Left cardiac atrium (tissue), 4 donors: Measurements from ENCODE around the gene USP32. TPM values are rescaled to one million over a fixed set of nuclear protein-coding genes. Genes with fewer than 3 reads are reported as not detected.

Source experiments
- ATAC-seq, 2 donors: fragments of 200-7000 bp; cut with Tn5 transposase; one replicate each; pipeline ENCODE4 v1.9.1; 2020; ENCODE audit warnings: mild to moderate bottlenecking in 2 of 2, moderate library complexity in 2 of 2
- DNase-seq: peaks from one replicate; pipeline ENCODE4 v3.0.0-alpha.2; 2020
- intact Hi-C, 2 donors: fragments of 100-400 bp; cut with DNase I; formaldehyde crosslinking; loops; one replicate each; pipeline versions ENCODE4 v1.14.1 to v1.15.1; 2022 to 2023
- total RNA-seq, 2 donors: library from RNA; stranded (reverse); fragmentation: NEBNext Ultra II Directional; extraction: Animal tissue kit (Norgen Biotek cat#: 25700); gene quantifications; one replicate each; pipeline ENCODE4 v1.2.1, GENCODE V29; 2021
- donor health status: DM: no; HTN: yes; CAD: no.
- donor health status: DM: no; HTN: yes; CAD: no; lungs with severe emphysema.
- donor health status: DM: yes; HTN: yes; CAD: no.
- donor health status: Dilated cardiomyopathy.

The USP32 gene
- total RNA-seq, 2 donors from 2014 or later = 28.4 to 44.0 TPM

DNA sequence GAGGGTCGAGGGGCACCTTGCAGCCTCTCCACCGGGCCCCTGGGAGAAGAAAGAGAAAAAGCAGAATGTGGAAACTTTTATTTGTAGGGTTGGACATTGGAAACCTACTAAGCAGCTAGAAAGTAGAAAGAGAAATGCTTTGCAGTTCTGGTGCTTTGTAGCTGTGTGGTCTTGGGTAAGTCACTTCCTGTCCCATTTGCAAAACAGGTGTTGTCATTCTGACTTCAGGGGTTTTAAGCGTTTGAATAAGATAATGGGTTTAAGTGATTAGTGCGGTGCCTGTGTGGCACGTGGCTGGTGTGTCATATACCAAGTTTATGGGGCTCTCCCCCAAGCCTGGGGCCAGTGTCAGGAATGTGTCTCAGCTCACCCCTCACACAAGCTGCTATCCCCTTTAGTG is 240.6 kb downstream of the USP32 start:
- ATAC-seq = no peak
- DNase-seq = no peak

DNA sequence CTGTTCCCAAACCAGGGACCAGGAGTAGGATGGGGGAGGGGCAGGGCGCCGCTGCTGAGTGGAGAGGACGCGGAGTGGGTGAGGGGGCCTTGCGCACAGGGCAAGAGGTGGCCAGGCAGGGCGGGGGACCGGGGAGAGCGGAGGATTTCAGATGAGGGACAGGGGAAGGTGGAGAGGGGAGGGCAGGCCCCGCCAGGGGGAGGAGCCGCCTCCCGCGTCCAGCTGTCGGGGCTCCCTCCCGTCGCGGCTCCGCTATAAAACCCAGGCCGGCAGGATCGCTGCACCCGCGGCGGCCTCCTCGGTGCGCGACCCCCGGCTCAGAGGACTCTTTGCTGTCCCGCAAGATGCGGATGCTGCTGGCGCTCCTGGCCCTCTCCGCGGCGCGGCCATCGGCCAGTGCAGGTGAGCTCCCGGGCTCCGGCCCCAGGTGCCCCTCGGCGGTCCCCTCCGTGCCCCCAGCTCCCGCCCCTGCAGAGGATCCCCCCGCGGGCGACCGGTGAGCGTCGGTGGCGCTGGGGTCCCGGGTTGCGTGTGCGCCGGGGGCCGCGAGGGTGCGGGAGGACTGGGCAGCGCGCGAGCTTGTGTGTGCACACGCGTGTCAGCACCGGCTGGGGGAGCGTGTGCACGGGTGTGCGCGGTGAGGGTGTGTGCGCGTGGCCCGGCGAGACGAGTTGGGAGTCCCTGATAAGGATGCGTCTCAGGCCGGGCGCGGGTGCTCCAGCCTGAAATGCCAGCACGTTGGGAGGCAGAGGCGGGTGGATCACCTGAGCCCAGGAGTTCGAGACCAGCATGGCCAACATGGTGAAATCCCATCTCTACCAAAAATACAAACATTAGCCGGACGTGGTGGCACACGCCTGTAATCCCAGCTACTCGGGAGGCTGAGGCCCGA is 242.0 kb downstream of the USP32 start, which contains the start of gene CA4:
Gene CA4, plus strand, starts transcription at position 283 of the 892 bp plus-strand sequence. Its CDS starts 62 bp downstream, at position 345.
- DNase-seq (peak; percentile 26), ATAC-seq (peak; percentile 37 to 46)
- intact Hi-C loops = loop anchor here in 1 of 2 donors (5.0 kb wide), 1 partner anchor 287 kb away; no protein-coding TSS in a partner anchor

More for the DNA sequence above, 240.6 kb downstream of the USP32 start:
- intact Hi-C loops = no loop called here

DNA sequence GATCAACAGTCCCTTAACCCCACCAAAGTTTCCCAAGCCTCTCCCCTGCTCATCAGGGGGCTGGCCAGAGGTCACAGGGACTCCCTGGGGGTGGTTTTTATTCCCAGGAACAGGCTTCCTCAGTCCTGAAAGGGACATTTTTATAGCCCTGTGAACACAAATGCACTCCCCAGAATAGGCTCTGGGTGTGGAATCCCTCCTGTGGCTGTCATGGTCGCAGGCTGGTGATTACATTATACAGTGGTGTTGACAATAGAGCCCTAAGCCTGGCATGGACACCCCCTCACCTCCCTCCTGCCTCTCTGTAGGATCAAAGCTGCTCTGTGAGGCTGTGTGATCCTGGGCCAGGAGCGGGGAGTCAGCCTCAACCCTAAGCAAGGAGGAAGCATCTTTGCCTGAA is 243.6 kb downstream of the USP32 start:
- intact Hi-C loops = loop anchor here in 1 of 2 donors (5.0 kb wide), 1 partner anchor 289 kb away; no protein-coding TSS in a partner anchor
- ATAC-seq (no peak), DNase-seq (no peak)

DNA sequence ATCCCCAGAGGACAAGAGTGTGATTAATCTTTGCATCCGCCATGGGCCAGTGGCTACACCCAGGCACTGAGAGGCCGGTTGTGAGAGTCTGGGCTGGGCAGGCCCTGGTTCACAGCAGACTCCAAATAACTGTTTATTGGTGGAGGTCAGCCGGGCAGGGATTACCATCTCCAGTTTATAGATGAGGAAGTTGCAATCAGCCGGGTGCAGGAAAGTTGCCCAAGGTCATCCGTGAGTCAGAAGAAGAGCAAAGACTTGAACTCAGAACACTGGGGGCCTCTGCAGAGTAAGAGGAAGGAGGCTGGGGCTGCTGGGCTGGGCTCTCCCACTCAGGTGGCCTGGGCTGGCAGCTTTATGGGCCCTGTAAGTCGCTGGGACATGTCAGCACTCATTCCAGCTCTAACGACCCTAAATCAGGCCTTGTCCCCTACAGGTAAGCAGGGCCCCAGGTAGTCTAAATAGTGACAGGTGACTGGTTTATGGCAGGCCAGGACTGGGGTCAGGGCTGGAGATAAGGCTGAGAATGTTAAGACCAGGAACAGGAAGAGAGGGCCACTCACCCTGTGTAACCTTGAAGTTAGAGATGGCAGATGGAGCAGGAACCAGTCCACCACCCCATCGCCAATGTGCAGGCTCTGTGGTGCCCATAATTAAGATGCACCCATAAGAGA is 244.2 kb downstream of the USP32 start:
- DNase-seq = peak; percentile 20
- intact Hi-C loops = loop anchor here in 1 of 2 donors (5.0 kb wide), 1 partner anchor 290 kb away; no protein-coding TSS in a partner anchor
- no peak for ATAC-seq

DNA sequence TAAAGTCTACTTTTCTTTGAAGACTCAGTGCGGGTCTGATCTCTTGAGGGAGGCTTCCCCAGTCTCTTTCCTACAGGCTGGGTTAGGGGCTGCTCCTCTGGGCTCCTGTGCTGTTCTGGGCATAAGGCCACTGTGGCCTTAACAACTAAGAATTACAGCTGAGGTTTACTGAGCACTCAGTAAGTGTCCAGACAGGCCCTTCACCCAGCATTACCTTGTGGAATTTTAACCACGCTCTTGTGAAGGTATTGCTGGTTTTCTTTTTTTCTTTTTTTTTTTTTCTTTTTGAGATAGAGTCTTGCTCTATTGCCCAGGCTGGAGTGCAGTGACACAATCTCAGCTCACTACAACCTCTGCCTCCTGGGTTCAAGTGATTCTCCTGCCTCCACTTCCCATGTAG is 245.7 kb downstream of the USP32 start:
- ATAC-seq = no peak
- intact Hi-C loops = loop anchor here in 1 of 2 donors (5.0 kb wide), 1 partner anchor 291 kb away; no protein-coding TSS in a partner anchor
- no peak for DNase-seq

DNA sequence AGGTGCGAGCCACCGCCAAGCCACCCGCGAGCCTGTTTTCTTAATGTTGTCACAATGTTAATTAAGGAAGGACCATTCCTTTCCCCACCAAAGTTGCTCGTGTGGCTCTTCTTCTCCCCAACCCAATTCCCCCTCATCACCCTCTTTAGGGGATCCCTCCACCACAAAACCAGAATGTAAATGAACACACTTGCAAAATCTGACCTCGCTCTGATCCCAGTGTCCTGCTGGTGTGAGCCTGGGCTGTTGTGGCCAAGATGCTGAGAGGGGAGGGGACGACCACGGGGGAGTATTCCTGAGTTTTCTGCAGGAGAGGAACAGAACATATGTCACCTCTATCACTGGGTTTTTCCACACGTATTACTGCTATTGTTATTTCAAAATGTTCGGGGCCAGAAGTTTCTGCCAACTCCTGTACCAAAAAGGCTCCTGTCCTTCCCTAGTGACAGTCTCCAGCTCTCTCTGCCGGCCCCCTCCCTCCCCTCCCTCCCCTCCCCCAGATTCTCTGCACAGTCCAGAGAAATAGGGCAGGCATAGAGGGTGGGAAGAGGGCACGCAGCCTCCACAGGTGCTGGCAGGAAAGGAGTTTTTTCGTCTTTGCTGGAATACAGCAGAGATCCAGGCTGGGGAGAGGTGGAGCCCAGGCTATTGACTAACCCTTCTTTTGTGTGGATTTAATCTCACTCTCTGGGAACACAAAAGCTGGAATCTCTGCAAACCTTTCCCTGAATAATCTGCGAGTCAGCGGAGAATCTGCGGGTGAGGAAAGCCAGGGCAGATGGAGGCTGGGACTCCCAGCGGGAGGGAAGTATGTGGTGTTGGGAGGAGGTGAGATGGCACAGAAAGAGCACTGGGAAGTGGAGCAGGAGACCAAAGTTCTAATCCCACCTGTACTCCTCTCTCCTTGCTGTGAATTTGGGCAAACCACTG is 246.7 kb downstream of the USP32 start:
- ATAC-seq (no peak), DNase-seq (peak; percentile 5)
- intact Hi-C loops = loop anchor here in 1 of 2 donors (5.0 kb wide), 1 partner anchor 292 kb away; no protein-coding TSS in a partner anchor

DNA sequence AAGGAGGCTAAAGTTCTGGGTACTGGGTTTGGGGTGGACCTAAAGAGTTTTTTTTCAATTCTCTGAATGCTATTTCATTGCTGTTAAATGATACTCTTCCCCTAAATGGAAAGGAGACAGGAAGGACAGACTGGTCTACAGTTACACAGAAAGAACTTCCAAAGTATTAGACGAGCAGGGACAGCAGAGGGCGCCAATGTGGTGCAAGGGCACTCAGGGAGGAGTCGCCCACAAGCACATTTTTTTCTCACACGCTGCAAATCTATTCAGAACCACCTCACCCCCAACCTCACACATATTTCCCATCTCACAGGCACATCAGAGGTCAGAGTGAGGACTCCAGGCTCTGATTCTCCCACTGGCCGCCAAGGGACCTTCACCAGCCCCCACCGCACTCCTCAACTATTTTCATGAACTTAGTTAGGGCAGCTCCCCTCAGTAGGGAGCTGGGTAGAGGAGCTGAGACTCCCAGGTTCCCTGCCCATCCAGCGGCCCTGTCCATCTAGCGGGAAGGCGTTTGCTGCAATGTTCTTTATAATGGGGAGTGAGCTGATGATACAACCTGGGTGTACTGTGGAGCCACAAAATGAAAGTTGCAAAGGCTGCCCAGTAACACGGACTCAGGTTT is 248.9 kb downstream of the USP32 start:
- intact Hi-C loops = no loop called here
- peak; percentile 78 to 88 for ATAC-seq
- DNase-seq = peak; percentile 86

DNA sequence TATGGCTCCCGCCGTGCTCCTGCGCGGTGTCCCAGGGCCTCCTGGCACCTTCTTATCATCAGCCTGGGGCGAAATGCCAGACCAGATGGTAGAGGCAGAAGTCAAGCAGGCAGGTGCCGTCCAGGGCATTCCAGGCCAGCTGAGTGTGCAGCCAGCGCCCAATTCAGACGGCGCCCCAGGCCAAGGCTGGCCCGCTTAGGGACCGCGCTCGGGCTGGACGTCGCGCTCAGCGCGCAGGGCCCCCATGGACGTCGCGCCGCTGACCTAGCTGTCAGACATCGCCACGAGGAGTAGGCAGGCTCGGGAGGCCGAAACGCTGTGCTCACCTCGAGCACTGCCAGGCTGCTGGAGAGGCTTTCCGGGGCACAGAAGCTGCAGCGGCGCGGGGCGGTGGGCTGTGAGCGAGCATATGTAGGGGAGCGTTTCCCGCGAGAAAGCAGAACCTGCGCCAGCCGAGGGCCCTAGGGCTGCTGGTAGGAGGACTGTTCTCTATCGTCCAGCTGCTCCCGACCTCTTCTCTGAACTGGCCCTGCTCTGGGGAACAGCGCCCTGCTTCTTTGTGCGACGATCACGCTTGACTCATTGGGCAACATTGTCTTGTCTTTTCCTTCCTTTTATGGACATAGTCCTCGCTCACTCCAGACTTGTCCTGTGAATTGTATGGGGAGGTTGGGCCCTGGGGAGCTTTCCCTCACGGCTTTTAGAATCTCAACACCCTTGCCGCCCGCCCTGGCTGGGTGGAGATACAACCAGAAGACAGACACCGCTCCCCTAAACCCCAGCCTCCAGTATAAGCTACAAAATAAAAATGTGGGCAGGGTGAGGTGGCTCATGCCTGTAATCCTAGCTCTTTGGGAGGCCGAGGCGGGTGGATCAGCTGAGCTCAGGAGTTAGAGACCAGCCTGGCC is 250.6 kb downstream of the USP32 start:
- DNase-seq = peak; percentile 32
- no peak for ATAC-seq
- intact Hi-C loops = no loop called here

DNA sequence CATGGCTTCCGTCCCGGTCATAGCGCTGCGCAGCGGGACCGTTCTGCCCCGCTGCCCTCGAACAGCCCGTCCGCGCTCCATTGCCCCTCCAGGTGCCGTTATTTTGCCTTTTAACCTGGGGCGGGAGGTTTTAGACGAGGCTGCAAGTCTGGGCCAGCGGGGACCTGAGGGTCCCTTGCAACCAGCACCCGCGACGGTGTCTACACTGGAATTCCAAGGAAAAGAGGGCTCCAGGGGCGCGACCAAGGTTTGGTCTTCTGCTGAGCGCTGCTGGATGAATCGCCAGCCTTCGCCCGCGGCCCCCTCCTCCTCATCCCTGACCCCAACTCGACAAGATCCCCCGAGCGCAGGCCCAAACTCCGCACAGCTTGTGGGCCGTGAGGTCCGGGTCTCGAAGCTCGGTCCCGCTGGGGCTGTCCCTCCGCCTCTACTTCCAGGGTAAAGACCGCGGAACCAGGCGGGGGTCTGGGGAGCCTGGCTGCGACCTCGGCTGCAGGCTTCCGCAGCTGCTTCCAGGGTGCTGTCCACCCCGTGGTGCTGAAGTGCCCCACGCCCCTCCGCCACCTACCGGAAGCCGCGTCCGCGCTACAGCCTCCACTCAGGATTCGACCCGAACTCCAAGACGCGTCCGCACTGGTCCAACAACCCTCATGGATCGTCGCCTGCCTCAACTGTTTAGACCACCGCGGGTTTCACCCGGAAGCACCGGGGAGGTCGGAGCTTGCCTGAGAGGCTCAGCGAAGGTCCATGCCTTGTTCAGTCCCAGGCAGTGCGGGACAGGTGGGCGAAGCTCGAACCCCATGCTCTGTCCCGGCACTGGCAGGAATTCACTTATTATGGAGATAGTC is 252.3 kb downstream of the USP32 start:
- intact Hi-C loops = loop anchor here in 1 of 2 donors (10.0 kb wide), 1 partner anchor 295 kb away; no protein-coding TSS in a partner anchor

DNA sequence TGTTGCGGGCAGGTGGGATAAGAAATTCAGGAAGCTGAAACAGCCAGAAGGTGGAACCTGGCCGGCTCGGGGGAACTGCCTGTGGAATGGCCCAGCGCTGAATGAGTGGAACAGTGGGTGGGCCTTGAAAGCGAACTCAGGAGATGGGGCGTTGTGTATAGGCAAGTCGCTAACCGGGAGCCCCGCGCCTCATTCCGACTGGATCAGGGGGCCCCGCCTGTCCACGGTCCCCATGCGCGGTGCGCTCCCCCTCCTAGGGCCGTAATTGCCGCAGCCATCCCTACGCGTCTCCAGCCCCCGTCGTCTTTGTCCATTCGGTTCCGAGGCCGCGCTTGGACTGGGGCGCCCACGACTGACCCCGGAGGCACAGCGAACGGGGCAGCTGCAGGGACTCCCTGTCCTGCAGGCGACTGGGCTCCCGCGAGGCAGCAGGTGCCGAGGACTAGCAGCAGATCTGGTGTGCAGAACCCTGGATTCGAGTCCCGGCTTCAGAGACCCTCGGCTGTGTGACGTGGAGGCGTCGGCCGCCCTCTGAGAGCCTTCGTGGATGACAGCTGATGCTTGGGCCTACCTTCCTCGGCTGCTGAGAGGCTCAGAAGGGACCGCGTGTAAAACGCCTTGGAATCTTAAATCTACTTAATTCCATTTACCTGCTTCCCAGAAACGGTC is 253.0 kb downstream of the USP32 start:
- intact Hi-C loops = loop anchor here in 1 of 2 donors (10.0 kb wide), 1 partner anchor 296 kb away; no protein-coding TSS in a partner anchor
- DNase-seq = peak; percentile 15
- no peak for ATAC-seq

More for the DNA sequence above, 252.3 kb downstream of the USP32 start:
- peak; percentile 82 for DNase-seq
- ATAC-seq = peak; percentile 40 to 46

DNA sequence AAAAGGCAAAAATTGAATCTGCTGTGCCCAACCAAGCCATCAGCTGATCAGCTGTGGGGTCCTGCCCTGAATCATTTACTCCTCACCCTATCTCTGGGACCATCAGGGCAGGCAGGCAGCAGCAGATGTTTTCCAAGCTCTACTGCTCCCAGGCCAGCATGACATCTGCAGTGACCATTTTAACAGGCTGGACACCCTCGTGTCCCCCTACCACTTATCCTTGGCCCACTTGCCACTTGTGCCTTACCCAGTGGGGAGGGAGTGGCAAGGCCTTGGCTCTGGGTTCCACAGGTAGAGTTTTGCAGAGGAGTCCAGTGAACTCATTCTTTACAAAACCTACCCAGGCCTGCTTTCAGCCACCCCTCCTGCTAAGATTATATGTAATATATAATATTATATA is 254.2 kb downstream of the USP32 start:
- no peak for ATAC-seq
- no peak for DNase-seq
- intact Hi-C loops = loop anchor here in 1 of 2 donors (10.0 kb wide), 1 partner anchor 297 kb away; no protein-coding TSS in a partner anchor

DNA sequence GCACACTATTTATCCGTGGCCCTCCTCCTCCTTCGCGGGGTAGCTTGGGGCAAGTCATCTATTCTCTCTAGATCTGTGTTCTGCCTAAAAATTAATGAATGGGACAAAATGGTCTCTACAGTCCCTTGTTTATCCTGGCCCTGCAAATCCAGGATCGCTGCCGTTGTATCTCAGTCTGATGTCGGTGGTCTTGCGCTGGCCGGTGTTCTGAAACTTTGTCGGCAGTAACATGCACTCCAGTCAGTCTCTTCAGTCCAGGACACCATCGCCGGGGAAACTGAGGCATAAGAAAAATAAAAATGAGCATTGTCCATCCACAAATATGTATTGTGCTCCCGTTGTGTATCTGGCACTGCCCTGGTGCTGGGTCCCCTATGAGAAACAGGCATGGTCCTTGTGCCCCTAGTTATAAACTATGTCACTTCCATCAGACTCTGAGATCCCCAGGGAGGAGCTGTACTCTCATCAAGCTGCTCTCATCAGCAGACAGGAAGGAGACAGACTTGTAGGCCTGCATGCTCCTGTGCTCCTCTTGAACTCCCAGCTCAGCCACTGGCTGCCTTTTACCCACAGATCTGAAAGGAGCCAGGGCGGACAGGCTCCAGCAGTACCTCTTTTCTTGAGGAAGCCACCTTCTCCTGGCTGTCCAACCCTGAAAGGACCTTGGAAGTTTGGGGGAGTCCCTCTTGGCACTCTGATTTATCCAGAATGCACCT is 255.8 kb downstream of the USP32 start:
- DNase-seq (peak; percentile 13), ATAC-seq (no peak)
- intact Hi-C loops = loop anchor here in 1 of 2 donors (10.0 kb wide), 1 partner anchor 299 kb away; no protein-coding TSS in a partner anchor

DNA sequence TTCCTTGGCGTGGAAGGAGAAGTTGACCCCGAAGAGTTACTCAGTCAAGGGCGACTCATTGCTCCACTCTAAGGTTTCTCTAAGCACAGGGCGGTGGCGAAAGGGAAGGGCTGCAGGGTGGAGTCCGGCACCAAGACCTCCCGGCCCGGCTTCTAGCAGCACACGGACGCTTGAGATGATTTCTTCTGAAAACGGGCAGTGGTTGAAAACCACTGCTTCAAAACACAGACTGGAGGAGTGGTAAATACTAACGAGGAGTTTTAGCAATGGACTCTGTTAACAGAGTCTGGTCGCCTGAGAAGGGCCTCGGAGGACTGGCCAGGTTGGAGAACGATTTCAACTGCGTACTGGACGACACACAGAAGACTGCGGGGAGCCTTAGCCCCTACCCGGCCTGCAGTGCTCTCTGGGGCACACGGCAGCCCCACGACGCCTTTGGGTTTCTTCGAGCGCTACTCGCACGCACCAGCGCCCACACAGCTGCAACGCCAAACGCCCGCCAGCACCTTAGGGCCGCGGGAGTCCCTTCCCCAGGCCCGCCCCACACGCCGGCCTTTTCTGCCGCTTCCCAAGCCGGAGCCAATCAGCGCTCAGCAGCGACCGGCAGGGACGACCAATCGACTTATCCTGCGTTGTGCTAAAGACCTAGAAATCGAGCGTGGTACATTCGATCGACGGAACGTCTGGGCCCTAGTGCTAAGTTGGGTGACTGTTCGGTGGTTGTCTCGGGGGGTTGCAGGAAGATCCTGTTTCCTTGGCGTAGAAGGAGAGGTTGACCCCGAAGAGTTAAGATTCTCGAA is 256.6 kb downstream of the USP32 start:
- intact Hi-C loops = loop anchor here in 1 of 2 donors (10.0 kb wide), 1 partner anchor 299 kb away; no protein-coding TSS in a partner anchor
- peak; percentile 90 for DNase-seq
- peak; percentile 97 to 98 for ATAC-seq
